Testis (tissue), 2 donors: ENCODE data around the gene ADCY9.

Source experiments
- POLR2A ChIP-seq: fragments of 450-650 bp; IDR thresholded peaks from one replicate; pipeline ENCODE4 v1.6.1; 2017; ENCODE audit warnings: antibody characterized with exemption, mild to moderate bottlenecking, moderate library complexity
- TF ChIP-seq, protein P1 (sequence below), 3 experiments: fragments of 450-650 bp in 2 of 3; fragments of 200-600 bp in 1 of 3; sonication (generic) in 1 of 3; IDR thresholded peaks; one replicate each; pipeline ENCODE4 v1.5.1; 2016 to 2019; ENCODE audit warnings: antibody characterized with exemption in 3 of 3, mild to moderate bottlenecking in 2 of 3, moderate library complexity in 1 of 3

DNA sequence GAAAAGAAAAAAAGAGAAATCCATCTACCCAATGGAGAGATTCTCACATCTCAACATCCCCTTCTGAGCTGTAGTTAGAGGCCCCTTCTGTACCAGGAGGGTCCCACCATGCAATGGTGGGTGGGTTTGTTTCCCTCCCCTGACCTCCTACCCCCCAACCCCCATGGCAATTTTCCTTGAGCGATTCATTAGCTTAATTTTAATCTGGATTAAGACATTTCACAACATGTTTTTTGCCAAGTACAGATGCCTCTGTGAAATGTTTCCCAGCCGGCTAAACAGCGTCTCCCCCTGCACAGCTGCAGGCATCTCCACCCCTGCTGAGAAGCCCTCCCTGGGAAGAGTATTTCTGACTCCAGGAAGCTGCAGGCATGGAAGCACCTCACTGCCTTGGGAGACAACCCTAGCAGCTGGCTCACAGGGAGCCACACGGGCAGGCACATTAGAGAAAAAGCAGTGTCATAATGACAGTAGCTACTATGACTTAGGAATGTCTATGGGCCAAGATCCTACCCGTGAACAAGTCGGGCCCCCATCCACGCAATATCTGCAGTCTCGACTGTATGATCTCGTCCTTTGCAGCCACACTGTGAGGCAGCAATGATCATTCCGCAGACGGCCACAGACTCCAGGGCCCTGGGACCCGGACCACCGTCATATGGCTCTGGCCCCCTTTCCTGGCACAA, 117.3 kb downstream of the ADCY9 start:
- TF ChIP-seq, protein P1, sequence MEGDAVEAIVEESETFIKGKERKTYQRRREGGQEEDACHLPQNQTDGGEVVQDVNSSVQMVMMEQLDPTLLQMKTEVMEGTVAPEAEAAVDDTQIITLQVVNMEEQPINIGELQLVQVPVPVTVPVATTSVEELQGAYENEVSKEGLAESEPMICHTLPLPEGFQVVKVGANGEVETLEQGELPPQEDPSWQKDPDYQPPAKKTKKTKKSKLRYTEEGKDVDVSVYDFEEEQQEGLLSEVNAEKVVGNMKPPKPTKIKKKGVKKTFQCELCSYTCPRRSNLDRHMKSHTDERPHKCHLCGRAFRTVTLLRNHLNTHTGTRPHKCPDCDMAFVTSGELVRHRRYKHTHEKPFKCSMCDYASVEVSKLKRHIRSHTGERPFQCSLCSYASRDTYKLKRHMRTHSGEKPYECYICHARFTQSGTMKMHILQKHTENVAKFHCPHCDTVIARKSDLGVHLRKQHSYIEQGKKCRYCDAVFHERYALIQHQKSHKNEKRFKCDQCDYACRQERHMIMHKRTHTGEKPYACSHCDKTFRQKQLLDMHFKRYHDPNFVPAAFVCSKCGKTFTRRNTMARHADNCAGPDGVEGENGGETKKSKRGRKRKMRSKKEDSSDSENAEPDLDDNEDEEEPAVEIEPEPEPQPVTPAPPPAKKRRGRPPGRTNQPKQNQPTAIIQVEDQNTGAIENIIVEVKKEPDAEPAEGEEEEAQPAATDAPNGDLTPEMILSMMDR (IDR thresholded peaks at IDR 0.05): no peak
- no peak for TF ChIP-seq POLR2A
